Activated gamma-delta T cell (primary cell): Measurements from ENCODE around the gene SPIN2B.
"Not testable (repeated sequence)": the region's sequence is repeated elsewhere in the genome, so short reads cannot be mapped to it uniquely, and the experiment has no call there.

Experiments used
- DNase-seq: peaks from one replicate; lab custom pipeline; 2025; lab: John Stamatoyannopoulos, UW
- total RNA-seq, 2 donors: gene quantifications; one replicate each; lab custom pipeline; 2026; lab: John Stamatoyannopoulos, UW

The SPIN2B gene
- 3.1 to 3.3 reads per million in 2 donors for total RNA-seq

DNA sequence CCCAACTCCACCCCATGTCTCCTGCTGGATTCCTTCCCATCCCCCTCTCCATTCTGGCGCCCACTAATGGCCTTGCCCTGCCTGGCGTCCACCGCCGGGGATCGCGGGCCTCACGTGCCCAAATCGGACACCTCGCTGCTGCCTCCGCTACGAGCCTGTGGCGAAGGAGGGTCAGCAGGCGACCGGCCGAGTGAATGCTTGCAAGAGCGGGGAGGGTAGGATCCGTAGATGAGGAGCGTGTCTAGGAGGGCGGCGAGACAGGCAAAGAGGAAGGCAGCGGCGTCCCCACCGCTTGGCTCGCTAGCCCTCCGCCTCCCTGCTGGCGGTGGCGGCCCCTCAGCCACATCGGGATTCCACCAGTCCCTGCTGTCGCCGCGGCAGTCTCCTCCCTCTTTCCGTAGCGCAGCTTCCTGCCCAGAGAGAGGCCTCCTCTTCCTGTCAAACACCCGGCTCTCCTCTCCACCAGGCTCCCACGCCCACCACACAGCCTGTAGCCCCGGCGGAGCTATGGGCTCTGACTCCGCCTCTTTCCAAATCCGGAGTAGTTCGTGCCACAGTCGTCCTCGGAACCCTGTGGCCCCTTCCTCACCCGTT is at the start of gene SPIN2B:
TSS of gene SPIN2B (minus strand) at position 387 of the 594 bp plus-strand sequence.
- DNase-seq, result peak; percentile 46

- DNase-seq, result no peak
Measured at GRCh38 chrX:57156397-57157049, 35.2 kb upstream of the SPIN2B start.

DNA sequence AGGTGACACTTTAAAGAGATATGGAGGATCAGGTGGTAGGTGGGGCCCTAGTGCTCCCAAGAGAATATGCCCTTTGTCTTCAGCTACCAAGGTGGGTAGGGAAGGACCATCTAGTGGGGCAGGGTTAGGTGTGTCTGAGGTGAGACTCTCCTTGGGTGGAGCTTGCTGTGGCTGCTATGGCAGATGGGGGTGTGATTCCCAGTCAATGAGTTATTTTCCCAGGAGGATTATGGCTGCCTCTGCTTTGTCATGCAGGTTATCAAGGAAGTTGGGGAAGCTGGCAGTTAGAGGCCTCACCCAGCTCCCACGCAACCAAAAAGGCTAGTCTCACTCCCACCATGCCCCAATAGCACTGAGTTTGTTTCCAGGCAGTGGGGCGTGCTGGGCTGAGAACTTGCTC is 33.8 kb upstream of the SPIN2B start:
- DNase-seq, result no peak

DNA sequence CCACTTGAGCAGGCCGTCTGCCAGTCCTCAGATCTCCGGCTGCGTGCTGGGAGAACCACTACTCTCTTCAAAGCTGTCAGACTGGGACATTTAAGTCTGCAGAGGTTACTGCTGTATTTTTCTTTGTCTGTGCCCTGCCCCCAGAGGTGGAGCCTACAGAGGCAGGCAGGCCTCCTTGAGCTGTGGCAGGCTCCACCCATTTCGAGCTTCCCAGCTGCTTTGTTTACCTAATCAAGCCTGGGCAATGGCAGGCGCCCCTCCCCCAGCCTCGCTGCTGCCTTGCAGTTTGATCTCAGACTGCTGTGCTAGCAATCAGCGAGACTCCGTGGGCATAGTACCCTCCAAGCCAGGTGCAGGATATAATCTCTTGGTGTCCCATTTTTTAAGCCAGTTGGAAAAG is 30.9 kb upstream of the SPIN2B start:
- DNase-seq, result not testable (repeated sequence)

DNA sequence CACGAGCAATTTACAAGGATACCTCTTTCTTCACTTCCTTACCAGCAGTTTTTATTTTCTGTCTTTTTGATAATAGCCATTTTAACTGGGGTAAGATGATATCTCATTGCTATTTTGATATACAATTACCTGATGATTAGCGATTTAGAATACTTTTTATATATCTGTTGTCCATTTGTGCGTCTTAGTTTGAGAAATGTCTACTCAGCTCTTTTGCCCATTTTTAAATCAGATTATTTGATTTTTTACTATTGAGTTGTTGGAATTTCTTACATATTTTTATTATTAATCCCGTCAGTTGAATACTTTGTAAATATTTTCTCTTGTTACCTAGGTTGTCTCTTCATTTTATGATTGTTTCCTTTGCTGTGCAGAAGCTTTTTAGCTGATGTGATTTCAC is 17.3 kb upstream of the SPIN2B start:
- DNase-seq, result no peak

- DNase-seq, result no peak
Measured at GRCh38 chrX:57137501-57137900, 16.2 kb upstream of the SPIN2B start.

GRCh38 chrX:57137073-57137472 is 15.7 kb upstream of the SPIN2B start, which contains the start of gene SPIN2A:
Gene SPIN2A, minus strand, starts transcription at chrX:57137397. Its CDS starts 800 bp downstream, at chrX:57136597.
- DNase-seq, result not testable (repeated sequence)

DNA sequence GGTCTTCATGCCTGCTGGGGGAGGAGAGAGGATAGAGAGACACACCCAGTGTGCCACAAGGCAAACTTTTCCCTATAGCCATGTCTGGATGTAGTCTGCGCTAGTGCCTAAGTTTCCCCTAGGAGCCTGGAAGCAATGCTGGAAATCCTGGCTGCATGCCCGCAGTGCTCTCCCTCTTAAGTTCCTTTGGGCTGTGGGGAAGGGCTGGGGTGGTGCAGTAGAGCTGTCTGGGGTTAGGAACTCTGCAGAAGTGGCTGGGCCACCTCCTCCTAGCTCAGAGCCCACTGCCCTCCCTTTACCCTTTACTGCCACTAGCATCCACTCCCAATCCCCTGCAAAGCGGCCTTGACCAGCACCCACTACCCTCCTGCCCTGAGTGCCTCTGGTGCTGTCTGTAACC is 15.2 kb upstream of the SPIN2B start:
- not testable (repeated sequence) for DNase-seq

DNA sequence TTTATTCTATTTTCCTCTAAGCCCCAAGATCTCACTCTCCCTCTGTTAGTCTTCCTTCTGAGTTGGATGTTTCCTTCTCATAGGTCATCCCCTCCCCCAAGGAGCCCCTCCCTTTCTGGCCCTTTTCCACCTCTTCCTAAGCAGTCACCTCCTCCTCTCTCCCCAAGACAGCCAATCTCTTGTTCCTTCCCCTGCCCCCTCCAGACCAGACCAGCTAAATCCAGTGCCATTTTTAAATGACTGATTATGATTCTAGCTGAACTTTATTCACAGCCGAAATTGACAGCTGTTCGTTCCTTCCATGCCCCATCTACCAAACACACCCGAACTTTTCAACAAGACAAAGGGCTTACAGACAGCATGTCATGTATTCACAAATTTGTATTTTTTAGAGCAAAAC is 13.9 kb upstream of the SPIN2B start:
- no peak for DNase-seq

DNA sequence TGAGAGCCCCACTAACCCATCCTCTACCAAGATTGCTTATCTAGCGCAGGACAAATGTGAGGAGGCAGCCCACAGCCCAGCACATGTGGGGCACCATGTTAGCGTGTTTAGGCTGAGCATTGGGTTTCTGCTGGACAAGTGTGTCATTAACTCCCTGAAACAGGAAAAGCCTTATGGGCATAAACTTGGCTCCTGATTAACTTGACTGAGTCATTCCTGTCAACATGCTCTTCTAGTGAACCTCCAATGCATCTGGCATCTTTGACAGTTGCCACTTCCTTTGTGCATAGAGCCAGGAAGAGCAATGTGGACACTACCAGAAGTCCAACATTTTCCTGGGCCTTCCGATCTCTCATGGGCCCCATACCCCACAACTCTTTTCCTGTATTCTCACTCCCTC is 13.4 kb upstream of the SPIN2B start:
- DNase-seq, result no peak

- DNase-seq, result no peak
Measured at GRCh38 chrX:57133706-57134105, 12.4 kb upstream of the SPIN2B start.

DNA sequence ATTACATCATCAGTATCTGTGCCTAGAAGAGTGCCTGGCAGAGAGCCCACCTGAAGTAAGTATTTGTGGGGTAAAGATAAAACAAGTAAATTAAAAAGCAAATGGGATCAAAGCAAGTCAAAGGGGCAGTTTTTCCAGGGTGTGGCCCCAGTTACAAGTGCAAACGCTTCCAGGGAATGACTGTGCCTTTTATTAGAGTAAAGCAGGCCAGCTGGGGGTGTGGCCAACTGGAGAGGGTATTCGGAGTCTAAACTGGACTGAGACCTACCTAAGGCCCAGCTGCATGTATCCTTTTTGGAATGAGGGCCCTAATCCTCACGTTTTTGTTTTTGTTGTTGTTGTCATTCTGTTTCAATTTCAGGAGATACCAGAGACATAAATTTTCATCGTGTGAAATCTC is 11.9 kb upstream of the SPIN2B start:
- not testable (repeated sequence) for DNase-seq

DNA sequence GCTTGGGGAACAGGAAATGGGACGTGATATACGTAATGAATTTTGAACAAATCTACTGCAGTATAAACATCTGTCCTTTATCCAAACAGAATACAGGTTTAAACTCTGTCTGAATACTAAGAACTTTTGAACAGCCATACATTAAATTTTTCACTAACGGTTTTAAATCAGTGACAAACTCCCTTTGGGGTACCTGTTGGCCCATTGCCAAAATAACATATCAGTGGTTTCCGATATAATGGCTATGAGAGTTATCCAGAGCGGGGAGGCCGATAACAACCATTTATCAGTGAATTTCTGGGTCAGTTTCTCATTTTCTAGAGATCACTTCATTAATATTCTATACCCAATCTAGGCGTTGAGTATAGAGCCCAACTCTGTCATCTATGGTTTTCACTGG is 10.7 kb upstream of the SPIN2B start:
- no peak for DNase-seq

DNA sequence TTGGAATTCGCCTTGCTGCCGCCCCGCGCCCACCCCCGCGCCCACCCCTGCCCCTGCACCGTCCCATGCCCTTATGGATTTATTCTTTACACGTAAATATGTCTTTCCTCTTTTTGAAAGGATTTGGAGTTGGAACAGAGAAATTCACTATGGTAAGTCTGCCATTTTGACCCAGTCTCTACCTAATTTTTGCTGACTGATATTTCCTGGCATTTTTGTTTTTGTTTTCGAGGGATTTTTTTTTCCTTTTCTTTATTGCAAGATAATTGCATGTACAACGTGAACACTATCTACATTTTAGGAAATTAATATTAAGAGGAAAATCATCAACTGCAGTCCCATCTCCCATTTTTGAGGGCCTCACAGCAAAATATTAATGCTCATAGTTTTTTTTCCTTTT is 468 bp upstream of the SPIN2B start:
- DNase-seq, result no peak

GRCh38 chrX:57120619-57121161 is 658 bp downstream of the SPIN2B start:
- DNase-seq, result not testable (repeated sequence)

- no peak for DNase-seq
Measured at GRCh38 chrX:57119416-57119815, 1.9 kb downstream of the SPIN2B start.

DNA sequence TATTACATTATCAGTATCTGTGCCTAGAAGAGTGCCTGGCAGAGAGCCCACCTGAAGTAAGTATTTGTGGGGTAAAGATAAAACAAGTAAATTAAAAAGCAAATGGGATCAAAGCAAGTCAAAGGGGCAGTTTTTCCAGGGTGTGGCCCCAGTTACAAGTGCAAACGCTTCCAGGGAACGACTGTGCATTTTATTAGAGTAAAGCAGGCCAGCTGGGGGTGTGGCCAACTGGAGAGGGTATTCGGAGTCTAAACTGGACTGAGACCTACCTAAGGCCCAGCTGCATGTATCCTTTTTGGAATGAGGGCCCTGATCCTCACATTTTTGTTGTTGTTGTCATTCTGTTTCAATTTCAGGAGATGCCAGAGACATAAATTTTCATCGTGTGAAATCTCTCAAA is 3.8 kb downstream of the SPIN2B start:
- DNase-seq, result not testable (repeated sequence)

GRCh38 chrX:57104921-57105398 is 16.4 kb downstream of the SPIN2B start:
- DNase-seq, result no peak

- no peak for DNase-seq
Measured at GRCh38 chrX:57104406-57104805, 16.9 kb downstream of the SPIN2B start.

DNA sequence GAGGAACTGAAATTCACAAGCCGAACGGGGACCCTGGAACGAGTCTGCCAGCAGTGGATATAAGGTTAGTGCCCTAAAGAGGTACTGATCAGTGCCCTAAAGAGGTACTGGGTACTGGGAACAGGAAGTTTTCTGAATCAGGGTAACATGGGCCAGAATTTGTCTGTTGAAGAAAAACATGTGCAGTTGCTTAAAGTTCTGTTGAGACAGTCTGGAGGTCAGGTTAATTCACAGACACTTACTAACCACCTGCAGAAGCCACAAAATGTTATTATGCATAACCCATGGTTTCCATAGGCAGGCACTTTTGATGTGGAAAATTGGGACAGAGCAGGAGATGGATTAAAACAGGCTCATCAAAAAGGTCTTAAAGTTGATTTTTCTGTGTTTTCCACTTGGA is 17.9 kb downstream of the SPIN2B start:
- no peak for DNase-seq

GRCh38 chrX:57102918-57103317 is 18.4 kb downstream of the SPIN2B start:
- DNase-seq, result not testable (repeated sequence)

DNA sequence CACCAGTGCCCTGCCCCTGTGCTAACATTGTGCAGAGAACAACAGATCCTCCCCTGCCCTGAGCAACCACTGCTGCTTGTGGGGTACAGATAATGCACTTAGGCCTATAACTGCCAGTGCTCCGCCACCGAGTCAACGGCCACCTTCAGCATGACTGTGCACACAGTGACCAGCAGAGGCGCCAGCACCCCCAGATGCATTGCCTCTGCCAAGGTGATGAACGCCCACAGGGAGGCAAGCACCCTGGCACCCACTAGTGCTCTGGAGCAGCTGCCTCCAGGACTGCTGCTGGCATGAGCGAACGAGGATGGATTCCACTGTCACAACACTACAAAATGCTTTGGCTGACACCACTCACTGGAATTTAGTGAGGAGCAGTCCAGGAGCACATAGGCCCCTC is 38.2 kb downstream of the SPIN2B start:
- no peak for DNase-seq

- DNase-seq, result no peak
Measured at GRCh38 chrX:57074458-57074857, 46.9 kb downstream of the SPIN2B start.
